Measurements from ENCODE around the gene ASB4.

The ASB4 gene

DNA sequence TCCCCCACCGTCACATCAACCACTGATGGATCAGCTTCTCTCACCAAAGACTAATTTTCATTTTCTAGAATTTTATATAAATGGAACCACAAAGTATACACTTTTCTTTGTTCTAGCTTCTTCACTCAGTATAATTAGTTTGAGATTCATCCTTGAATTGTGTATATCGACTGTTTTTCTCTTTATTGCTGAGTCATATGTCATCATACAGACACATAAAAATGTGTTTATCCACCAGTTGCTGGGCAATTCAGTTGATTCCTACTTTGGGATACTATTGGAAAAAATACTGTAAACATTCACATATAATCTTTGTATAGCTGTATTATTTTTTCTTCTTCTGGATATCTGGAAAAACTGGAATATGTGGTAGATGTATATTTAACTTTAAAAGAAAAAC lies 84.0 kb downstream of the ASB4 start:
- TF ChIP-seq EZH2 (IDR thresholded peaks at IDR 0.05) (no peak), POLR2AphosphoS5 (IDR thresholded peaks at IDR 0.05; ENCODE audit: borderline replicate concordance, low read depth, low read length) (no peak), FOXP2 (optimal IDR thresholded peaks at IDR 0.05; ENCODE audit: control extremely low read depth, extremely low read length, insufficient read depth) (no peak)
- H3K4me3 ChIP-seq = no peak overlapping the region
- H3K9ac ChIP-seq (ENCODE audit: insufficient read length) = no peak overlapping the region
- DNase-seq (ENCODE audit: low read depth, low spot score) = no peak
- H3K9me3 ChIP-seq (ENCODE audit: low read depth, low read length) = no peaks in the 10 kb centered on the region
- no peak overlapping the region for H3K27ac ChIP-seq
- no peaks in the 10 kb centered on the region for H3K36me3 ChIP-seq (ENCODE audit: insufficient read depth, low read length)

DNA sequence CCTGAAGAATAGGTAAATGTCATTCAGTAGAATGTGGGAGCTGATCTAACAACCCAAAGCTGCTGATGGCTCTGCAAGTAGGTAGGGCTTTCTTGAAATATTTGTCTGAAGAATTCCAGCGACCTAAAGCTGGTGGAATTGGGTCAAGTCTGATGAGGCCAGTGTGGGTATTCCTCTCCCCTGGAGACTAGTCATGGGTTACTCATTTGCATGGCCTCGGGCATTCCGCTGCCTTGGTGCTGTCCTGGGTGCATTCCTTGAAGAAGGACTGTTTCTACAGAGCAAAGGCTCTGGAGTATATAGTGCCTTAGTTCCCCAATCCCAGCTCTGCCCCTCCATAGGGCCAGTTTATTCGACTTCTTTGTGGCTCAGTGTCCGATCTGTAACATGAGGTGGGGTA lies 91.4 kb downstream of the ASB4 start:
- TF ChIP-seq EZH2 (IDR thresholded peaks at IDR 0.05) = no peak
- no peak for TF ChIP-seq FOXP2 (optimal IDR thresholded peaks at IDR 0.05; ENCODE audit: control extremely low read depth, extremely low read length, insufficient read depth)
- no peak for TF ChIP-seq POLR2AphosphoS5 (IDR thresholded peaks at IDR 0.05; ENCODE audit: borderline replicate concordance, low read depth, low read length)
- Histone ChIP-seq H3K4me3 (no peak overlapping the region), H3K9ac (ENCODE audit: insufficient read length) (no peak overlapping the region), H3K9me3 (ENCODE audit: low read depth, low read length) (no peaks in the 10 kb centered on the region), H3K27ac (no peak overlapping the region), H3K36me3 (ENCODE audit: insufficient read depth, low read length) (no peaks in the 10 kb centered on the region)
- DNase-seq (ENCODE audit: low read depth, low spot score) = no peak

DNA sequence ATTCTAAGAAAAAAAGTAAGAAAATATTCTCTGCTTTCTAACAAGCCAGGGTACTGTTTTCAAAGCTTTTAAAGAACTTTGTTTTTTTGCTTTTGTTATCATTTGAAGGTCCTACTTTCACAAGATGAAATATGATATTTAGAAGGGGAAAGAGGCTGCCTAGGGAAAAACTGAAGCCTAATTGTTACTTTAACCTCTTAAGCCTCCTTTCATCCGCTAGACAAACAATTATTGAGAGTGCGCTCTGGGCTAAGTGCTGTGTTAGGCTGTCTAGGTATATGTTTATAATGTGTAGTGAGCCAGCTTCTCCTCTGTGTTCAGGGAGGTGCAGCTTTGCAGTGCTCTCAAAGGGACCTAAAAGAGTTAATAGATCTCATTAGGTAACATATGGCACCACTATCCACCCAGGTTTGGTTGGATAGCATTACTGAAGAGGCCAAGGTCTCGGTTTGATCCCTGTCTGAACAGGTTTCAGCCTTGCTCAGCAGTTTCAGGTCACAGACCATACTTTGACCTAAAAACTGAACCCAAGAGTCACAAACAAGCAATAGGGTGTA lies 92.6 kb downstream of the ASB4 start:
- no peak for DNase-seq (ENCODE audit: low read depth, low spot score)
- Histone ChIP-seq H3K4me3 (no peak overlapping the region), H3K36me3 (ENCODE audit: insufficient read depth, low read length) (no peaks in the 10 kb centered on the region), H3K27ac (no peak overlapping the region), H3K9me3 (ENCODE audit: low read depth, low read length) (no peaks in the 10 kb centered on the region), H3K9ac (ENCODE audit: insufficient read length) (no peak overlapping the region)
- TF ChIP-seq EZH2 (IDR thresholded peaks at IDR 0.05) (no peak), FOXP2 (optimal IDR thresholded peaks at IDR 0.05; ENCODE audit: control extremely low read depth, extremely low read length, insufficient read depth) (no peak), POLR2AphosphoS5 (IDR thresholded peaks at IDR 0.05; ENCODE audit: borderline replicate concordance, low read depth, low read length) (no peak)

DNA sequence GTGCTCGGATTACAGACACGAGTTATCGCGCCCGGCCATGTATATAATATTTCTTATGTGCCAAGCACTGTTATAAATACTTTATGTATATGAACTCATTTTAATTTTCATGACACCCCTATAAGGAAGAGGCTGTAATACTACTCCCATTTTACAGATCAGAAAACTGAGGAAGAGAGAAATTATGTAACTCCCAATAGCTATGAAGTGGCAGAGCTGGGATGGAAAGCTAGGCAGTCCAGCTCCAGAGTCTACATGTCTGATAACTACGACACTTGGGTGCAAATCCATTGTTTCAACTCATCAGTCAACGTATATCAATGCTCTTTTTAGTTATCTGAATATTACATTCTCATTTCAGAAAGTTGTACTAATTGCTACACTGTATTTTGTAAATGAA lies 93.6 kb downstream of the ASB4 start:
- H3K36me3 ChIP-seq (ENCODE audit: insufficient read depth, low read length) = no peaks in the 10 kb centered on the region
- TF ChIP-seq FOXP2 (optimal IDR thresholded peaks at IDR 0.05; ENCODE audit: control extremely low read depth, extremely low read length, insufficient read depth) (no peak), POLR2AphosphoS5 (IDR thresholded peaks at IDR 0.05; ENCODE audit: borderline replicate concordance, low read depth, low read length) (no peak), EZH2 (IDR thresholded peaks at IDR 0.05) (no peak)
- no peak overlapping the region for H3K27ac ChIP-seq
- no peak for DNase-seq (ENCODE audit: low read depth, low spot score)
- H3K9me3 ChIP-seq (ENCODE audit: low read depth, low read length) = no peaks in the 10 kb centered on the region
- H3K4me3 ChIP-seq = no peak overlapping the region
- H3K9ac ChIP-seq (ENCODE audit: insufficient read length) = no peak overlapping the region

DNA sequence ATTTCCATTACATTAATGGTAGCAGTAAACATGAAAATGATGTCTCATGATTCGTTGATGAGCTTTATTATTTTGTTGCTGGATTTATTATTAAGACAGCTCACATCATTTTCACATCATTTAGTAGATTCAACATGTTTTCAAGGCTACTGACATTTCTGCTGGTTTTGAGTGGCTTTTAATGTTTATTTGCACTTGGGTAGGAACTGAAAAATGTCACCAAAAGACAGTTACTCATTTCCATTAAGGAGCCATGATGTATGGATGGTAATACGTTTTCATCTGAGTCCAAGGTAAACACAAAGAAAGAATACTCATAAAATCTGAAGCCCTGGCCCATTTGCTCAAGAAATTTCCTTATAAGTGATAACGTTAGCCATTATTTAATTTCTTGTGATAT lies 95.7 kb downstream of the ASB4 start:
- no peak for DNase-seq (ENCODE audit: low read depth, low spot score)
- TF ChIP-seq EZH2 (IDR thresholded peaks at IDR 0.05) (no peak), POLR2AphosphoS5 (IDR thresholded peaks at IDR 0.05; ENCODE audit: borderline replicate concordance, low read depth, low read length) (no peak), FOXP2 (optimal IDR thresholded peaks at IDR 0.05; ENCODE audit: control extremely low read depth, extremely low read length, insufficient read depth) (no peak)
- Histone ChIP-seq H3K4me3 (no peak overlapping the region), H3K36me3 (ENCODE audit: insufficient read depth, low read length) (no peaks in the 10 kb centered on the region), H3K9me3 (ENCODE audit: low read depth, low read length) (no peaks in the 10 kb centered on the region), H3K27ac (no peak overlapping the region), H3K9ac (ENCODE audit: insufficient read length) (no peak overlapping the region)

DNA sequence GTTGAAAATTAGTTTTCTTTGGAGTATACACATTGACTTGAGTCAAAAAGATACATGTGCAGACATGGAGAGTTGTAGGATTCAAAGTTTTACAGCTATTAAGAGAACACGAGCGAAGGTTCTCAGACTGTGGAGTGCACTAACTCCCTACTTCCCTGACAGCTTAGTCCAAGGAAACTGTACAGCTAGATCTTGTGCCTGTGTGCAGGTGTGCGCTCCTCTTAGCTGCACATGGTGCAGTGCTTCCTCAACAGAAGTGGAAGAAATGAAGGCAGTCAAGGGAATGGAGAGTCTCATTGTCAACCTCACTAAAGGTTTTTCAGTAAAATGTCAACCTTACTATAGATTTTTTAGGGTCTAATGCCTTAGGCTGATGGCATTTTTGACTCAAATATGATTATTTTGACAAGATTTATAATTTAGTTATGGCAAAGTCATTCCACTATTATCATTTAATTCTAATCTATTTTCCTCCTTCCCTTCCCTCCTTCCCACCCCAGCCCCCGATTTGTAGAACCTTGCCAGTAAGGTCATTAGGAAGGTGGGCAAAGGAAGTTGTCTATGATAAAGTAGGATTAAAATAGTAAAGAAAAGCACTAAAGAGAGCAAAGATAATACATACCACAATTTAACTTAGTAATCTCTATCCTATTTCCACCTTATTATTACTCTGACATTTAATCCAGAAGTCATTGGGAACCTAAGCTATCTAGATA lies 97.0 kb downstream of the ASB4 start:
- H3K27ac ChIP-seq = no peak overlapping the region
- TF ChIP-seq POLR2AphosphoS5 (IDR thresholded peaks at IDR 0.05; ENCODE audit: borderline replicate concordance, low read depth, low read length) = no peak
- TF ChIP-seq FOXP2 (optimal IDR thresholded peaks at IDR 0.05; ENCODE audit: control extremely low read depth, extremely low read length, insufficient read depth) = no peak
- no peak for TF ChIP-seq EZH2 (IDR thresholded peaks at IDR 0.05)
- no peak for DNase-seq (ENCODE audit: low read depth, low spot score)
- H3K36me3 ChIP-seq (ENCODE audit: insufficient read depth, low read length) = no peaks in the 10 kb centered on the region
- H3K9ac ChIP-seq (ENCODE audit: insufficient read length) = no peak overlapping the region
- H3K4me3 ChIP-seq = no peak overlapping the region
- no peaks in the 10 kb centered on the region for H3K9me3 ChIP-seq (ENCODE audit: low read depth, low read length)

DNA sequence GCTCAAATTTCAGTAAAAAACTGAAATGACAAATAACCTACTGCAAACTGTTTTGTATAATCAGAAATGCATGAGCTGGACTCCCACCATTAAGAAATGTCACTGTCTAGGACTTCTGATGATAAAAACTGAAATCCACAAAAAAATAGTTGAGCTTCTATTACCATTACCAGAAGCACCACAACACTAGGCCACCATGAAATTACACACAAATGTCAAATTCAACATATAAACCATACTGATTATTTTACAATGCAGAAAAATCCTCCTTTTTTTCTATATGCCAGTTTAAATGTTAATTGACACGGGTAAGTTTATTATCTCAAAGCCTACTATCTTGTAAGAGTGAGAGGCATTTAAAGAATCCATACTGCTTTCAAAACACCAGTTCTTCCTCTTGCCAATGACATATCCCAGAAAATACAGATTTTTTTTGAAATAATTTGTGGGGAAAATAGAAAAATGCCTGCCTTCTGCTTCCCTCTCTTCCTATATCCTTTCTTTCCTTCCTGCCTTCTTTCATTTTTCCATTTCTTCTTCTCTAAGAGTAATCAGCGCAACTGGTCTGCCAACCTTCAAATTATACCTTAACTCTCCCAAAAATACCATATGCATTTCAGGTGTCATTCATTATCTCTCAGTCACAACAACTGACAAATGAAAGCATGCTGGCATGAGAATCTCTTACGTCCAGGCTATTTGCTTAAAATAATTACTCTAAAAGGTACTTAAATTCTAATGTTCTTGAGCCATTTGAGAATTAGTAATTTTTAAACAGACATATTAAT lies 98.3 kb downstream of the ASB4 start:
- Histone ChIP-seq H3K9ac (ENCODE audit: insufficient read length) (no peak overlapping the region), H3K36me3 (ENCODE audit: insufficient read depth, low read length) (no peaks in the 10 kb centered on the region), H3K27ac (no peak overlapping the region), H3K9me3 (ENCODE audit: low read depth, low read length) (no peaks in the 10 kb centered on the region), H3K4me3 (no peak overlapping the region)
- no peak for DNase-seq (ENCODE audit: low read depth, low spot score)
- TF ChIP-seq EZH2 (IDR thresholded peaks at IDR 0.05) (no peak), FOXP2 (optimal IDR thresholded peaks at IDR 0.05; ENCODE audit: control extremely low read depth, extremely low read length, insufficient read depth) (no peak), POLR2AphosphoS5 (IDR thresholded peaks at IDR 0.05; ENCODE audit: borderline replicate concordance, low read depth, low read length) (no peak)

DNA sequence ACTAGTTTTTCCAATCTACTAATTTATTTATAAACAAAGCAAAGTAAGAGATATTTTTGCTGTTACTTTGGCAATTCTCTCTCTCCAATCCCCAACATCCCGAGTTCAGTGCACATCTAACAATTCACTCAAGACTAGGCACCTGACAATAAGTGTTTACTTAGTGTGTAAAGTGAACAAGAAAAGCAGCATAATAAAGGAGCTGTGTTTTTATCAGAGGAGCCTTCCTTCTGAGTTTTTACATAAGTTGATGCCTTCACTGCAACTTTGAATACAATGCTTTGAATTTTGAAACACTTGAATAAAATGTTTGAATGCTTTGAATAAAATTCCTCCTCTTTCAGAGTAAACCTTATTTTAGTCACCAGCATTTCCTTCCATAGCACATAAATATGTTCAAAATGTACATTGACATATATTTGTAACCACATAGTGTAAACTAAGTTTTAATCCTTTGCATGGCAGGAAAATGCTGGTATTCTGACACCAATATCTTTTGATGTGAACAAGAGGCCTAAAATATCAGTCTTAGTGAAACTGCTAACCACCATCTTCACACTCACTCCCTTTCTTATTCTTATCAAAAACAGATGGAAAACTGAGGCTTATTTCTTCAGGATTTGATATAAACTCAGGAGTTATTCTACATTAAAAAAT lies 99.2 kb downstream of the ASB4 start:
- no peak overlapping the region for H3K27ac ChIP-seq
- no peak for DNase-seq (ENCODE audit: low read depth, low spot score)
- no peak overlapping the region for H3K4me3 ChIP-seq

More for the DNA sequence above, 99.2 kb downstream of the ASB4 start:
- Histone ChIP-seq H3K9ac (ENCODE audit: insufficient read length) (no peak overlapping the region), H3K9me3 (ENCODE audit: low read depth, low read length) (no peaks in the 10 kb centered on the region), H3K36me3 (ENCODE audit: insufficient read depth, low read length) (no peaks in the 10 kb centered on the region)
- TF ChIP-seq EZH2 (IDR thresholded peaks at IDR 0.05) (no peak), FOXP2 (optimal IDR thresholded peaks at IDR 0.05; ENCODE audit: control extremely low read depth, extremely low read length, insufficient read depth) (no peak), POLR2AphosphoS5 (IDR thresholded peaks at IDR 0.05; ENCODE audit: borderline replicate concordance, low read depth, low read length) (no peak)

Measured in SK-N-MC (cell line).